WERI-Rb-1 (cell line): ENCODE results near the gene PNLIP.

ENCODE experiments used
- DNase-seq: peaks from one replicate; pipeline ENCODE4 v3.0.0-alpha.2; 2020
- H3K27ac ChIP-seq: fragments of 250-450 bp; sonication (Bioruptor Pico); 2 replicates; pipeline ENCODE4 v1.5.1; 2020; ENCODE audit warnings: mild to moderate bottlenecking, moderate library complexity
- H3K27me3 ChIP-seq: fragments of 250-450 bp; sonication (Bioruptor Pico); 2 replicates; pipeline ENCODE4 v1.5.1; 2021; ENCODE audit warnings: mild to moderate bottlenecking, low read depth, moderate library complexity; ENCODE audit not compliant: insufficient read depth, severe bottlenecking
- H3K36me3 ChIP-seq: fragments of 250-450 bp; sonication (Bioruptor Pico); 2 replicates; pipeline ENCODE4 v1.5.1; 2020; ENCODE audit warnings: mild to moderate bottlenecking, moderate library complexity
- H3K4me3 ChIP-seq: 2 replicates; pipeline ENCODE4 v1.5.1; 2011; ENCODE audit warnings: low read depth, mild to moderate bottlenecking, control low read depth, low read length
- H3K9me3 ChIP-seq: fragments of 250-450 bp; sonication (Bioruptor Pico); 2 replicates; pipeline ENCODE4 v1.5.1; 2021; ENCODE audit warnings: mild to moderate bottlenecking, moderate library complexity; ENCODE audit not compliant: severe bottlenecking
- CTCF ChIP-seq: IDR thresholded peaks from 2 replicates; pipeline ENCODE4 v1.5.1; 2011; ENCODE audit warnings: low read depth, mild to moderate bottlenecking, control low read depth, inconsistent platforms, low read length

The PNLIP gene

GRCh38 chr10:116574797-116575196, 29.1 kb downstream of the PNLIP start:
- Histone ChIP-seq H3K4me3 (no peak overlapping the region), H3K27me3 (no peaks in the 10 kb centered on the region), H3K27ac (no peak overlapping the region), H3K36me3 (no peaks in the 10 kb centered on the region), H3K9me3 (peaks cover 3% of the 10 kb centered on the region)
- DNase-seq, result no peak
- no peak for TF ChIP-seq CTCF

- H3K36me3 ChIP-seq, result no peaks in the 10 kb centered on the region
- no peak for TF ChIP-seq CTCF
- H3K9me3 ChIP-seq, result peaks cover 4% of the 10 kb centered on the region
- no peak overlapping the region for H3K4me3 ChIP-seq
- no peaks in the 10 kb centered on the region for H3K27me3 ChIP-seq
- H3K27ac ChIP-seq, result no peak overlapping the region
- DNase-seq, result no peak
Measured at GRCh38 chr10:116587878-116588591, 42.3 kb downstream of the PNLIP start.

GRCh38 chr10:116588995-116589394, 43.3 kb downstream of the PNLIP start:
- H3K4me3 ChIP-seq, result no peak overlapping the region
- no peak overlapping the region for H3K27ac ChIP-seq
- H3K36me3 ChIP-seq, result no peaks in the 10 kb centered on the region
- TF ChIP-seq CTCF, result no peak
- no peak for DNase-seq
- no peaks in the 10 kb centered on the region for H3K27me3 ChIP-seq
- peaks cover 4% of the 10 kb centered on the region for H3K9me3 ChIP-seq

GRCh38 chr10:116589926-116590325, 44.2 kb downstream of the PNLIP start:
- H3K4me3 ChIP-seq, result no peak overlapping the region
- no peak for TF ChIP-seq CTCF
- no peaks in the 10 kb centered on the region for H3K36me3 ChIP-seq
- peaks cover 4% of the 10 kb centered on the region for H3K9me3 ChIP-seq
- DNase-seq, result no peak
- H3K27me3 ChIP-seq, result no peaks in the 10 kb centered on the region
- H3K27ac ChIP-seq, result no peak overlapping the region

- no peak for DNase-seq
- H3K27me3 ChIP-seq, result no peaks in the 10 kb centered on the region
Measured at GRCh38 chr10:116590590-116591444, 45.1 kb downstream of the PNLIP start, which contains the start of gene PNLIPRP1. Gene PNLIPRP1 (plus strand): TSS chr10:116590959. CDS start chr10:116591130, 171 bp downstream.

More at GRCh38 chr10:116590590-116591444, 45.1 kb downstream of the PNLIP start, which contains the start of gene PNLIPRP1:
- H3K9me3 ChIP-seq, result peaks cover 4% of the 10 kb centered on the region
- TF ChIP-seq CTCF, result no peak
- no peak within 1 kb of the TSS for H3K27ac ChIP-seq
- no peaks in the 10 kb centered on the region for H3K36me3 ChIP-seq
- no peak within 1 kb of the TSS for H3K4me3 ChIP-seq
